Tibial nerve (tissue), 4 donors: ENCODE results near the gene SLBP. TPM values are rescaled to one million over a fixed set of nuclear protein-coding genes. Genes with fewer than 3 reads are reported as not detected.

Experiments used
- DNase-seq, 2 donors: peaks; one replicate each; pipeline ENCODE4 v3.0.0-alpha.2; 2019; ENCODE audit warnings: low spot score in 2 of 2
- H3K27ac ChIP-seq, 4 donors: fragments of 200-600 bp; sonication (generic) in 3 of 4; one replicate each; pipeline ENCODE4 v1.5.1; 2017 to 2019; ENCODE audit warnings: mild to moderate bottlenecking in 1 of 4
- H3K27me3 ChIP-seq, 2 donors: fragments of 200-600 bp; sonication (generic) in 1 of 2; one replicate each; pipeline versions ENCODE4 v1.5.1 to v1.6.0; 2017 to 2019
- H3K36me3 ChIP-seq, 3 donors: fragments of 200-600 bp; sonication (generic); one replicate each; pipeline ENCODE4 v1.5.1; 2018 to 2019
- H3K4me1 ChIP-seq, 4 donors: fragments of 200-600 bp; sonication (generic) in 3 of 4; one replicate each; pipeline ENCODE4 v1.5.1; 2017 to 2019
- H3K4me3 ChIP-seq, 4 donors: fragments of 200-600 bp; sonication (generic) in 3 of 4; one replicate each; pipeline ENCODE4 v1.5.1; 2017 to 2019; ENCODE audit warnings: mild to moderate bottlenecking in 1 of 4, moderate library complexity in 1 of 4
- H3K9me3 ChIP-seq, 4 donors: fragments of 200-600 bp; sonication (generic) in 3 of 4; one replicate each; pipeline ENCODE4 v1.5.1; 2017 to 2019
- EP300 ChIP-seq, 2 donors: sonication (generic); formaldehyde crosslinking; IDR thresholded peaks; one replicate each; pipeline ENCODE4 v1.6.1; 2017; ENCODE audit warnings: antibody characterized with exemption in 2 of 2, mild to moderate bottlenecking in 1 of 2
- POLR2A ChIP-seq, 2 donors: fragments of 450-650 bp; IDR thresholded peaks; one replicate each; pipeline ENCODE4 v1.6.1; 2017; ENCODE audit warnings: antibody characterized with exemption in 2 of 2, mild to moderate bottlenecking in 2 of 2, moderate library complexity in 2 of 2
- WGBS, 2 donors: methylation state at CpG; one replicate each; pipeline ENCODE4 v1.1.5; 2018; 5-methylcytosine and 5-hydroxymethylcytosine counted together
- total RNA-seq, 4 donors: library from RNA; depleted of rRNA; stranded (reverse); fragments of >200 nt; gene quantifications; one replicate each; pipeline ENCODE4 v1.1.0, GENCODE V29; 2016
- TF ChIP-seq, protein P1 (sequence below), 5 experiments: fragments of 200-600 bp in 3 of 5; fragments of 450-650 bp in 2 of 5; sonication (generic) in 3 of 5; IDR thresholded peaks; one replicate each; pipeline ENCODE4 v1.5.1; 2016 to 2019; ENCODE audit warnings: antibody characterized with exemption in 5 of 5, mild to moderate bottlenecking in 3 of 5, moderate library complexity in 2 of 5

Gene SLBP
- total RNA-seq, 4 donors from 2014 or later: 41.7 to 55.9 (median 53.5) TPM

DNA sequence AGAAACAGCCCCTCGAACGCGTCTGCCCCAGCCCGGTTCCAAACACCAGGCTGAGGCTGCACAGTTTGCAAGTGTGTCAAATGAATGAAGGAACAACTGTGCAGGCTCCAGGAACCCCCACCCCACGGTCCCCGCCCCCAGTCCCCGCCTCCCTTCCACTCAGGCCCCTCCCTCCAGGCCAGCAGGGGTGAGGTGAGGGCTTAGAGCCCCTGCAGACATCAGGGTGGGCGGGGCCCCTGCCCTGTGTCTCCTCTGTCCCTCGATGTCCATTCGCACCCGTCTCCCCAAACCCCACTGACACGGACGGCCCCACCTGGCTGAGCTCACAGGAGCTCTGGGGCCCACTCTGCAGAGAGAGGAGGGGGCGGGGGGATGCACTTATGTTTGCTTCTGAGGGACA is 37.7 kb upstream of the SLBP start:
- peaks cover 0 to 33% (median 12%) of the 10 kb centered on the region in 4 donors for H3K4me1 ChIP-seq
- WGBS, 2 donors: 44 to 66% methylated on average over 11 of the region's 14 CpGs
- H3K36me3 ChIP-seq: peaks cover 0 to 6% (median 0%) of the 10 kb centered on the region in 3 donors
- H3K27ac ChIP-seq: no peak overlapping the region
- TF ChIP-seq, protein P1, sequence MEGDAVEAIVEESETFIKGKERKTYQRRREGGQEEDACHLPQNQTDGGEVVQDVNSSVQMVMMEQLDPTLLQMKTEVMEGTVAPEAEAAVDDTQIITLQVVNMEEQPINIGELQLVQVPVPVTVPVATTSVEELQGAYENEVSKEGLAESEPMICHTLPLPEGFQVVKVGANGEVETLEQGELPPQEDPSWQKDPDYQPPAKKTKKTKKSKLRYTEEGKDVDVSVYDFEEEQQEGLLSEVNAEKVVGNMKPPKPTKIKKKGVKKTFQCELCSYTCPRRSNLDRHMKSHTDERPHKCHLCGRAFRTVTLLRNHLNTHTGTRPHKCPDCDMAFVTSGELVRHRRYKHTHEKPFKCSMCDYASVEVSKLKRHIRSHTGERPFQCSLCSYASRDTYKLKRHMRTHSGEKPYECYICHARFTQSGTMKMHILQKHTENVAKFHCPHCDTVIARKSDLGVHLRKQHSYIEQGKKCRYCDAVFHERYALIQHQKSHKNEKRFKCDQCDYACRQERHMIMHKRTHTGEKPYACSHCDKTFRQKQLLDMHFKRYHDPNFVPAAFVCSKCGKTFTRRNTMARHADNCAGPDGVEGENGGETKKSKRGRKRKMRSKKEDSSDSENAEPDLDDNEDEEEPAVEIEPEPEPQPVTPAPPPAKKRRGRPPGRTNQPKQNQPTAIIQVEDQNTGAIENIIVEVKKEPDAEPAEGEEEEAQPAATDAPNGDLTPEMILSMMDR (IDR thresholded peaks at IDR 0.05): no peak
- TF ChIP-seq EP300 (IDR thresholded peaks at IDR 0.05): no peak
- TF ChIP-seq POLR2A (IDR thresholded peaks at IDR 0.05): no peak
- peaks cover 0 to 32% of the 10 kb centered on the region in 2 donors for H3K27me3 ChIP-seq
- H3K4me3 ChIP-seq: no peak overlapping the region
- no peaks in the 10 kb centered on the region for H3K9me3 ChIP-seq
- DNase-seq: no peak

DNA sequence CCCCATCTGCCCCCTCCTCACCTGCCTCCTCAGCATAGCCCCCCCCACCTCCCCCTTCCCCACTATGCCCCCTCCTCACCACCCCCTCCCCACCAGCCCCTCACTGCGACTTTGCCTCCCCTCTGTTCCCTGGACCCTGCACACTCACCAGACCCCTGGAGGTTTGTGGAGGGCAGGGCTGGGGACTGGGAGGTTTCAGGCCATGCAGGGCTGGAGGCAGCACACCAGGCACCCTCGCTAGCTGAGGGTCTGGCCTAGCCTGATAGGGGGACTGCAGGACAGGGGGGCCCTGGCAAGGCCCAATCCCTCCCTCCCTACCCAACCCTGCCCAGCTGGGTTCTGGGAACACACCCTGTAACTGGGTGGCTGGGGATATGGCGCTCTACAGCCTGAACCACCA is 37.3 kb upstream of the SLBP start:
- WGBS, 2 donors: 75% methylated on average over 2 of the region's 3 CpGs
- Histone ChIP-seq H3K9me3 (no peaks in the 10 kb centered on the region), H3K4me3 (no peak overlapping the region), H3K27ac (no peak overlapping the region), H3K4me1 (peaks cover 0 to 33% (median 12%) of the 10 kb centered on the region in 4 donors), H3K27me3 (peaks cover 0 to 32% of the 10 kb centered on the region in 2 donors), H3K36me3 (peaks cover 0 to 9% (median 0%) of the 10 kb centered on the region in 3 donors)
- DNase-seq: no peak
- TF ChIP-seq POLR2A (IDR thresholded peaks at IDR 0.05): no peak
- TF ChIP-seq EP300 (IDR thresholded peaks at IDR 0.05): no peak
- TF ChIP-seq, protein P1 (IDR thresholded peaks at IDR 0.05): no peak

DNA sequence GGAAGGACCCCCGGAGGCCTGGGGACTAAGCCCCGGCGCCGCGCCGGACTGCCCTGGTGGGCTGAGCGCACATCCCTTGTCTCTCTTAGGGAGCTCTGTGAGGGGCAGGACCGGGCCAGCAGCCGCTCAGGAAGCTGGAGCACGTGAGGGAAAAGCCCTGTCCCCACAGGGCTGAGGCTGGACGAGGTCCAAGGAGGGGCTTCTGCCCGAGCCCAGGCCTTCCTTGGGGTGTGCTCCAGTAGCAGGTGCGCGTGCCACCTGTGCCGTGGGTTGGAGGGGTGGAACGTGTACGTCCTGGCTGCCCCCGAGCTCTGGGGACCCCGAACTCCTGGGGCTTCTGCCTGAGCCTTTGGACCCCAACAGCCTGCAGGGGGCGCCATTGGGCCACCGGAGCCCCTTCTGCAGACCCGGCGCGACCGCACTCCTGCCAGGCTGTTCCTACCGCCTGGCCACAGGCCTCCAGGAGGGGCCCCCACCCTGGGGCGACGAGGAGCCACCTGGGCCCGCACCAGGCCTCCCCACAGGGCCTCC is 36.4 kb upstream of the SLBP start:
- 3 to 26% methylated on average over 11 to 25 of the region's 29 CpGs for WGBS, 2 donors
- no peak overlapping the region for H3K4me3 ChIP-seq
- H3K27me3 ChIP-seq: peaks cover 0 to 32% of the 10 kb centered on the region in 2 donors
- no peak overlapping the region for H3K27ac ChIP-seq
- peaks cover 0 to 33% (median 12%) of the 10 kb centered on the region in 4 donors for H3K4me1 ChIP-seq
- H3K36me3 ChIP-seq: peaks cover 0 to 18% (median 0%) of the 10 kb centered on the region in 3 donors
- TF ChIP-seq POLR2A (IDR thresholded peaks at IDR 0.05) (no peak), EP300 (IDR thresholded peaks at IDR 0.05) (no peak)
- TF ChIP-seq, protein P1 (IDR thresholded peaks at IDR 0.05): peak; percentile 50 to 83 (median 70)
- no peaks in the 10 kb centered on the region for H3K9me3 ChIP-seq
- DNase-seq: peak; percentile 32 to 48

GRCh38 chr4:1747603-1747967 is 35.5 kb upstream of the SLBP start:
- Histone ChIP-seq H3K36me3 (peaks cover 0 to 18% (median 0%) of the 10 kb centered on the region in 3 donors), H3K9me3 (no peaks in the 10 kb centered on the region), H3K27ac (no peak overlapping the region), H3K4me3 (no peak overlapping the region), H3K27me3 (peaks cover 0 to 32% of the 10 kb centered on the region in 2 donors), H3K4me1 (peaks cover 0 to 28% (median 9%) of the 10 kb centered on the region in 4 donors)
- no peak for DNase-seq
- WGBS, 2 donors: 79 to 84% methylated on average over 10 to 14 of the region's 16 CpGs
- TF ChIP-seq EP300 (IDR thresholded peaks at IDR 0.05) (no peak), POLR2A (IDR thresholded peaks at IDR 0.05) (no peak)
- TF ChIP-seq, protein P1 (IDR thresholded peaks at IDR 0.05): no peak

DNA sequence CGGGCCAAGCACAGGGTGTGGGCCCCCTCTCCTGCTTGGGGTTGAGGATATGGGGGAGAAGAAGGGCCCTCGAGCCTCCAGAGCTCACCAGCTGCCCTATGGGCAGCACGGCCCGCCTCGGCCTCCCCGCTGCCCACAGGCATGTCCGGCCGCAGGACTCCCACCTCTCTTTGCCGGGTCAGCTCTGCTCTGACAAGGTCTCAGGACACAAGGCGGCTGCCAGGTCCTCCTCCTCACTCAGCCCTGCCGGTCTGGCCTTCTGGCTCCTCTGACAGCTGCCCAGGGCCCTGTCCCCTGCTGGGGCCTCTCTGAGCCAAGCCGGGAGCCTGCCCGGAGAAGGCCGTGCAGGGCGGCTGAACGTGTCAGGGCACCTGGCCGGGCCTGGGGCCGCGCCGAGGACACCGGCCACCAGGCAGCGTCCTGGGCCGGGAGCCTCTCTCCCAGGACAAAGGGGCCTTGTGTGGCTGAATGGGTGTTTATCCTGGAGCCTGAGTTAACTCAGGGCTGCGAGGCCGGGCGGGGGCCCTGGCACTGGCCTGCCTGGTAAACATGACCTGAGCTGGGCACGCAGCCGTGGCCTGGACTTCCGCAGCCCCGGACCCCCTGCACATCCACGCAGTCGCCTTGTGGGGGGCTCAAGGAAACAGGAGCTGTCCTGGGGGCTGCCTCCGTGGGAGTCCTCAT is 34.9 kb upstream of the SLBP start:
- TF ChIP-seq, protein P1 (IDR thresholded peaks at IDR 0.05): no peak
- TF ChIP-seq EP300 (IDR thresholded peaks at IDR 0.05) (no peak), POLR2A (IDR thresholded peaks at IDR 0.05) (no peak)
- peaks cover 0 to 20% (median 0%) of the 10 kb centered on the region in 3 donors for H3K36me3 ChIP-seq
- no peak overlapping the region for H3K4me3 ChIP-seq
- no peak overlapping the region for H3K27ac ChIP-seq
- peaks cover 0 to 32% of the 10 kb centered on the region in 2 donors for H3K27me3 ChIP-seq
- 32 to 79% methylated on average over 9 to 24 of the region's 33 CpGs for WGBS, 2 donors
- no peaks in the 10 kb centered on the region for H3K9me3 ChIP-seq
- no peak for DNase-seq
- H3K4me1 ChIP-seq: peaks cover 0 to 23% (median 4%) of the 10 kb centered on the region in 4 donors
